ENCODE data around the gene SEC14L6.

GRCh38 chr22:30547188-30547587 lies 647 bp upstream of the SEC14L6 start:
- TF ChIP-seq ZNF274 (IDR thresholded peaks at IDR 0.05; ENCODE audit: low read depth, low read length) (no peak), YY1 (IDR thresholded peaks at IDR 0.05; ENCODE audit: insufficient read depth, insufficient read length) (no peak)

Measured in NT2/D1 (cell line).